ENCODE results near the gene SLC2A1. TPM values are rescaled to one million over a fixed set of nuclear protein-coding genes. Genes with fewer than 3 reads are reported as not detected.

The SLC2A1 gene
- total RNA-seq, 1 experiment from 2014 or later: 422 TPM

- Histone ChIP-seq H3K9me3 (no peaks in the 10 kb centered on the region), H3K36me3 (ENCODE audit: control insufficient read depth, insufficient read depth, low read length) (peaks cover 20% of the 10 kb centered on the region), H3K4me1 (peaks cover 98% of the 10 kb centered on the region), H3K27me3 (replicated peaks; ENCODE audit: control insufficient read depth, insufficient read depth, low read length) (no peaks in the 10 kb centered on the region), H3K4me3 (ENCODE audit: low read depth, low read length) (no peak overlapping the region)
- Mint-ChIP-seq H3K4me1 (ENCODE audit: low read depth, unreplicated experiment) (peaks cover 66% of the 10 kb centered on the region), H3K36me3 (ENCODE audit: insufficient read depth, unreplicated experiment) (peaks cover 100% of the 10 kb centered on the region), H3K27ac (ENCODE audit: unreplicated experiment) (peak overlapping the region; percentile 76), H3K9me3 (ENCODE audit: unreplicated experiment) (no peaks in the 10 kb centered on the region), H3K4me3 (ENCODE audit: unreplicated experiment) (peak overlapping the region; percentile 8), H3K27me3 (ENCODE audit: insufficient read depth, unreplicated experiment) (peaks cover 3% of the 10 kb centered on the region)
- DNase-seq: peak in 1 of 2 experiments; percentile 54
- TF ChIP-seq CTCF (IDR thresholded peaks at IDR 0.05; ENCODE audit: insufficient read depth in 1 of 2, low read depth in 1 of 2, low read length in 1 of 2, severe bottlenecking in 1 of 2, unreplicated experiment in 1 of 2): no peak
- BruUV-seq (replicated peaks): no TSS peak
- ChIA-PET POLR2A (no interaction called here), CTCF (interaction anchor here (1.3 kb wide), 2 partner anchors 13 to 137 kb away, joined by 5 read pairs; no protein-coding TSS in a partner anchor)
- intact Hi-C loops (cut with micrococcal nuclease; ENCODE audit: unreplicated experiment): no loop called here
Observed at GRCh38 chr1:42936309-42937078, 22.2 kb downstream of the SLC2A1 start.

- Mint-ChIP-seq H3K9me3 (ENCODE audit: unreplicated experiment) (no peaks in the 10 kb centered on the region), H3K36me3 (ENCODE audit: insufficient read depth, unreplicated experiment) (peaks cover 100% of the 10 kb centered on the region), H3K27ac (ENCODE audit: unreplicated experiment) (peak overlapping the region; percentile 97), H3K4me1 (ENCODE audit: low read depth, unreplicated experiment) (peaks cover 61% of the 10 kb centered on the region), H3K4me3 (ENCODE audit: unreplicated experiment) (no peak overlapping the region), H3K27me3 (ENCODE audit: insufficient read depth, unreplicated experiment) (peaks cover 3% of the 10 kb centered on the region)
- DNase-seq: no peak
- POLR2A ChIA-PET: no interaction called here
- no TSS peak for BruUV-seq (replicated peaks)
- CTCF ChIA-PET: interaction anchor here (1.3 kb wide), 2 partner anchors 13 to 138 kb away, joined by 5 read pairs; no protein-coding TSS in a partner anchor
- no peak for TF ChIP-seq CTCF (IDR thresholded peaks at IDR 0.05; ENCODE audit: insufficient read depth in 1 of 2, low read depth in 1 of 2, low read length in 1 of 2, severe bottlenecking in 1 of 2, unreplicated experiment in 1 of 2)
- Histone ChIP-seq H3K4me3 (ENCODE audit: low read depth, low read length) (no peak overlapping the region), H3K4me1 (peaks cover 93% of the 10 kb centered on the region), H3K36me3 (ENCODE audit: control insufficient read depth, insufficient read depth, low read length) (peaks cover 20% of the 10 kb centered on the region), H3K27me3 (replicated peaks; ENCODE audit: control insufficient read depth, insufficient read depth, low read length) (no peaks in the 10 kb centered on the region), H3K9me3 (no peaks in the 10 kb centered on the region)
- intact Hi-C loops (cut with micrococcal nuclease; ENCODE audit: unreplicated experiment): no loop called here
Observed at GRCh38 chr1:42935971-42936308, 22.7 kb downstream of the SLC2A1 start.

- Mint-ChIP-seq H3K36me3 (ENCODE audit: insufficient read depth, unreplicated experiment) (peaks cover 100% of the 10 kb centered on the region), H3K27ac (ENCODE audit: unreplicated experiment) (peak overlapping the region; percentile 97), H3K4me1 (ENCODE audit: low read depth, unreplicated experiment) (peaks cover 55% of the 10 kb centered on the region), H3K4me3 (ENCODE audit: unreplicated experiment) (no peak overlapping the region), H3K9me3 (ENCODE audit: unreplicated experiment) (no peaks in the 10 kb centered on the region), H3K27me3 (ENCODE audit: insufficient read depth, unreplicated experiment) (peaks cover 3% of the 10 kb centered on the region)
- Histone ChIP-seq H3K4me1 (peaks cover 87% of the 10 kb centered on the region), H3K27me3 (replicated peaks; ENCODE audit: control insufficient read depth, insufficient read depth, low read length) (no peaks in the 10 kb centered on the region), H3K36me3 (ENCODE audit: control insufficient read depth, insufficient read depth, low read length) (peaks cover 21% of the 10 kb centered on the region), H3K4me3 (ENCODE audit: low read depth, low read length) (no peak overlapping the region), H3K9me3 (no peaks in the 10 kb centered on the region)
- TF ChIP-seq CTCF (IDR thresholded peaks at IDR 0.05; ENCODE audit: insufficient read depth in 1 of 2, low read depth in 1 of 2, low read length in 1 of 2, severe bottlenecking in 1 of 2, unreplicated experiment in 1 of 2): no peak
- ChIA-PET POLR2A (no interaction called here), CTCF (interaction anchor here (1.3 kb wide), 2 partner anchors 12 to 138 kb away, joined by 5 read pairs; no protein-coding TSS in a partner anchor)
- no peak for DNase-seq
- no TSS peak for BruUV-seq (replicated peaks)
- intact Hi-C loops (cut with micrococcal nuclease; ENCODE audit: unreplicated experiment): no loop called here
Observed at GRCh38 chr1:42935313-42935895, 23.3 kb downstream of the SLC2A1 start.

Measured in Caco-2 (cell line).